Ascending aorta (tissue), 2 donors: ENCODE results near the gene TSPAN33. TPM values are rescaled to one million over a fixed set of nuclear protein-coding genes. Genes with fewer than 3 reads are reported as not detected.

Source experiments
- DNase-seq, 2 donors: peaks; one replicate each; pipeline ENCODE4 v3.0.0-alpha.2; 2019; ENCODE audit warnings: low spot score in 2 of 2
- H3K27ac ChIP-seq, 2 donors: fragments of 200-600 bp; sonication (generic); one replicate each; pipeline ENCODE4 v1.5.1; 2016 to 2017; ENCODE audit warnings: mild to moderate bottlenecking in 1 of 2
- H3K27me3 ChIP-seq: fragments of 200-600 bp; sonication (generic); one replicate; pipeline ENCODE4 v1.5.1; 2017
- H3K36me3 ChIP-seq, 2 donors: fragments of 200-600 bp; sonication (generic); one replicate each; pipeline ENCODE4 v1.5.1; 2016
- H3K4me1 ChIP-seq, 2 donors: fragments of 200-600 bp; sonication (generic); one replicate each; pipeline ENCODE4 v1.5.1; 2016 to 2017; ENCODE audit warnings: mild to moderate bottlenecking in 1 of 2
- H3K4me3 ChIP-seq, 2 donors: fragments of 200-600 bp; sonication (generic); one replicate each; pipeline ENCODE4 v1.5.1; 2016 to 2017; ENCODE audit warnings: mild to moderate bottlenecking in 1 of 2
- H3K9me3 ChIP-seq, 2 donors: fragments of 200-600 bp; sonication (generic); one replicate each; pipeline ENCODE4 v1.5.1; 2016
- CTCF ChIP-seq, 3 experiments: fragments of 200-600 bp in 2 of 3; fragments of 450-650 bp in 1 of 3; sonication (generic) in 2 of 3; IDR thresholded peaks; one replicate each; pipeline ENCODE4 v1.5.1; 2016 to 2019; ENCODE audit warnings: antibody characterized with exemption in 3 of 3, mild to moderate bottlenecking in 1 of 3, moderate library complexity in 1 of 3
- intact Hi-C: fragments of 100-400 bp; cut with DNase I; formaldehyde crosslinking; loops from one replicate; pipeline ENCODE4 v1.15.1; 2023
- total RNA-seq: library from RNA; depleted of rRNA; stranded (reverse); fragments of >200 nt; gene quantifications from one replicate; pipeline ENCODE4 v1.1.0, GENCODE V29; 2016

The TSPAN33 gene
- 8.1 TPM for total RNA-seq

GRCh38 chr7:129144095-129144833 lies at the start of gene TSPAN33:
Gene TSPAN33, plus strand, starts transcription at chr7:129144707. Its CDS starts 274 bp downstream, at chr7:129144981.
- no peaks in the 10 kb centered on the region for H3K27me3 ChIP-seq
- intact Hi-C loops: no loop called here
- peak within 1 kb of the TSS; percentile 64 to 72 for H3K4me3 ChIP-seq
- DNase-seq: peak in 1 of 2 donors; percentile 85
- H3K36me3 ChIP-seq: no peaks in the 10 kb centered on the region
- H3K9me3 ChIP-seq: no peaks in the 10 kb centered on the region
- H3K4me1 ChIP-seq: peaks cover 0 to 4% of the 10 kb centered on the region in 2 donors
- TF ChIP-seq CTCF (IDR thresholded peaks at IDR 0.05): no peak
- no peak within 1 kb of the TSS for H3K27ac ChIP-seq

- H3K27ac ChIP-seq: no peak overlapping the region
- no peaks in the 10 kb centered on the region for H3K9me3 ChIP-seq
- H3K27me3 ChIP-seq: no peaks in the 10 kb centered on the region
- TF ChIP-seq CTCF (IDR thresholded peaks at IDR 0.05): no peak
- H3K4me3 ChIP-seq: no peak overlapping the region
- intact Hi-C loops: no loop called here
- no peak for DNase-seq
- H3K4me1 ChIP-seq: no peaks in the 10 kb centered on the region
- H3K36me3 ChIP-seq: no peaks in the 10 kb centered on the region
These were observed 49.2 kb upstream of the TSPAN33 start for GRCh38 chr7:129095258-129095657.

- TF ChIP-seq CTCF (IDR thresholded peaks at IDR 0.05): no peak
- no peaks in the 10 kb centered on the region for H3K27me3 ChIP-seq
- H3K9me3 ChIP-seq: no peaks in the 10 kb centered on the region
- intact Hi-C loops: no loop called here
- H3K36me3 ChIP-seq: no peaks in the 10 kb centered on the region
- no peaks in the 10 kb centered on the region for H3K4me1 ChIP-seq
- no peak for DNase-seq
- H3K27ac ChIP-seq: no peak overlapping the region
- no peak overlapping the region for H3K4me3 ChIP-seq
These were observed 46.0 kb upstream of the TSPAN33 start for GRCh38 chr7:129098409-129099084.

- Histone ChIP-seq H3K27me3 (no peaks in the 10 kb centered on the region), H3K4me3 (no peak overlapping the region), H3K9me3 (no peaks in the 10 kb centered on the region), H3K36me3 (no peaks in the 10 kb centered on the region), H3K4me1 (no peaks in the 10 kb centered on the region), H3K27ac (no peak overlapping the region)
- no peak for TF ChIP-seq CTCF (IDR thresholded peaks at IDR 0.05)
- intact Hi-C loops: no loop called here
- DNase-seq: no peak
These were observed 43.7 kb upstream of the TSPAN33 start for GRCh38 chr7:129100827-129101166.

GRCh38 chr7:129101746-129102145 lies 42.8 kb upstream of the TSPAN33 start:
- Histone ChIP-seq H3K4me3 (no peak overlapping the region), H3K9me3 (no peaks in the 10 kb centered on the region), H3K36me3 (no peaks in the 10 kb centered on the region), H3K27ac (no peak overlapping the region), H3K27me3 (no peaks in the 10 kb centered on the region), H3K4me1 (no peaks in the 10 kb centered on the region)
- TF ChIP-seq CTCF (IDR thresholded peaks at IDR 0.05): no peak
- intact Hi-C loops: no loop called here
- no peak for DNase-seq
